HFF-Myc (cell line): ENCODE measurements around the gene ZBP1.

Experiments
- DNase-seq: peaks from one replicate; pipeline ENCODE4 v3.0.0-alpha.2; 2011; ENCODE audit warnings: low read depth; ENCODE audit errors: extremely low read depth
- H3K4me3 ChIP-seq: replicated peaks from 2 replicates; pipeline ENCODE4 v1.5.1; 2011; ENCODE audit warnings: low read depth, mild to moderate bottlenecking, control low read depth, low read length
- CTCF ChIP-seq: IDR thresholded peaks from 2 replicates; pipeline ENCODE4 v1.5.1; 2012; ENCODE audit warnings: mild to moderate bottlenecking, low read depth, low read length, control low read depth; ENCODE audit errors: missing control alignments

The ZBP1 gene

GRCh38 chr20:57590485-57591288 lies 29.5 kb downstream of the ZBP1 start:
- no peak for DNase-seq
- no peak for TF ChIP-seq CTCF
- H3K4me3 ChIP-seq = no peak overlapping the region

GRCh38 chr20:57589728-57590484 lies 30.3 kb downstream of the ZBP1 start:
- H3K4me3 ChIP-seq = no peak overlapping the region
- DNase-seq = no peak

GRCh38 chr20:57589123-57589727 lies 31.0 kb downstream of the ZBP1 start:
- no peak overlapping the region for H3K4me3 ChIP-seq
- no peak for TF ChIP-seq CTCF
- no peak for DNase-seq

More at GRCh38 chr20:57589728-57590484, 30.3 kb downstream of the ZBP1 start:
- no peak for TF ChIP-seq CTCF

- no peak overlapping the region for H3K4me3 ChIP-seq
- no peak for DNase-seq
- TF ChIP-seq CTCF = no peak
Observed at GRCh38 chr20:57588596-57588995, 31.6 kb downstream of the ZBP1 start.

GRCh38 chr20:57587989-57588377 lies 32.2 kb downstream of the ZBP1 start:
- no peak for TF ChIP-seq CTCF
- no peak overlapping the region for H3K4me3 ChIP-seq
- DNase-seq = no peak

- no peak for TF ChIP-seq CTCF
- no peak overlapping the region for H3K4me3 ChIP-seq
- no peak for DNase-seq
Observed at GRCh38 chr20:57587278-57587988, 32.8 kb downstream of the ZBP1 start.
